Measurements from ENCODE around the gene CHST9.

- TF ChIP-seq HNF4A (conservative IDR thresholded peaks at IDR 0.05) (no peak), CTCF (IDR thresholded peaks at IDR 0.05; ENCODE audit: low read depth, low read length, missing input control) (peak; percentile 7), SP1 (IDR thresholded peaks at IDR 0.05) (no peak), JUND (IDR thresholded peaks at IDR 0.05) (no peak)
These were observed 179.5 kb downstream of the CHST9 start for GRCh38 chr18:27005589-27005988.

Data from liver (tissue), 3 donors.